CD4-positive, alpha-beta T cell (primary cell): ENCODE data around the gene ERBIN. TPM values are rescaled to one million over a fixed set of nuclear protein-coding genes. Genes with fewer than 3 reads are reported as not detected.

Source experiments
- ATAC-seq: fragments of 200-7000 bp; cut with Tn5 transposase; one replicate; pipeline ENCODE4 v1.10.0; 2022; ENCODE audit warnings: mild to moderate bottlenecking; ENCODE audit not compliant: poor library complexity
- CTCF ChIA-PET: fragments of 350-600 bp; sonication (Branson Sonifier 250); formaldehyde crosslinking; loops from one replicate; lab custom pipeline; 2021; ENCODE audit warnings: antibody characterized with exemption, inconsistent platforms; lab: Charles Lee
- POLR2A ChIA-PET: fragments of 350-600 bp; sonication (Branson Sonifier 250); formaldehyde crosslinking; loops from one replicate; lab custom pipeline; 2021; ENCODE audit warnings: antibody characterized with exemption, inconsistent platforms; lab: Charles Lee
- DNase-seq, 14 experiments: peaks; one replicate each; pipeline ENCODE4 v3.0.0-alpha.2; 2013 to 2020; ENCODE audit warnings: mixed read lengths in 2 of 14
- H3K27ac ChIP-seq, 2 donors: one replicate each; pipeline versions ENCODE4 v1.5.1 to v1.7.0; 2013; ENCODE audit warnings: low read length in 2 of 2, low read depth in 1 of 2, mild to moderate bottlenecking in 1 of 2
- H3K27me3 ChIP-seq, 2 experiments: 1 replicate in 1 of 2; 2 replicates in 1 of 2; pipeline versions ENCODE4 v1.6.1 to v1.7.0; 2013; ENCODE audit warnings: low read length in 2 of 2, control low read depth in 1 of 2, mild to moderate bottlenecking in 1 of 2, moderate library complexity in 1 of 2; ENCODE audit not compliant: insufficient read depth in 2 of 2, control insufficient read depth in 1 of 2
- H3K36me3 ChIP-seq: one replicate; pipeline ENCODE4 v1.6.1; 2013; ENCODE audit warnings: low read length, control low read depth; ENCODE audit not compliant: insufficient read depth
- H3K4me1 ChIP-seq: one replicate; pipeline ENCODE4 v1.6.1; 2013; ENCODE audit warnings: low read length, control low read depth; ENCODE audit not compliant: insufficient read depth
- H3K4me3 ChIP-seq: one replicate; pipeline ENCODE4 v1.5.1; 2013; ENCODE audit warnings: mild to moderate bottlenecking, low read length, moderate library complexity
- H3K9me3 ChIP-seq, 2 experiments: 1 replicate in 1 of 2; 2 replicates in 1 of 2; pipeline versions ENCODE4 v1.6.1 to v1.7.0; 2013; ENCODE audit warnings: low read length in 2 of 2, mild to moderate bottlenecking in 2 of 2, control low read depth in 1 of 2, moderate library complexity in 1 of 2; ENCODE audit not compliant: control insufficient read depth in 1 of 2, insufficient read depth in 1 of 2
- H3K27ac Mint-ChIP-seq: one replicate; pipeline ENCODE4 v1.8.0; 2020; ENCODE audit warnings: mixed read lengths
- H3K27me3 Mint-ChIP-seq: one replicate; pipeline ENCODE4 v1.8.0; 2021; ENCODE audit warnings: mixed read lengths
- H3K36me3 Mint-ChIP-seq: one replicate; pipeline ENCODE4 v1.8.0; 2021; ENCODE audit warnings: low read depth, mixed read lengths
- H3K4me1 Mint-ChIP-seq: one replicate; pipeline ENCODE4 v1.8.0; 2021; ENCODE audit warnings: low read depth, mixed read lengths
- H3K4me3 Mint-ChIP-seq: one replicate; pipeline ENCODE4 v1.8.0; 2020; ENCODE audit warnings: mild to moderate bottlenecking, mixed read lengths
- H3K9me3 Mint-ChIP-seq: one replicate; pipeline ENCODE4 v1.8.0; 2020; ENCODE audit warnings: mixed read lengths
- CTCF ChIP-seq: fragments of 200-600 bp; IDR thresholded peaks from one replicate; pipeline ENCODE4 v1.8.0; 2022; ENCODE audit warnings: antibody characterized with exemption, mild to moderate bottlenecking
- intact Hi-C, 2 experiments: fragments of 100-400 bp; cut with DNase I in 1 of 2; cut with micrococcal nuclease in 1 of 2; formaldehyde crosslinking; loops; one replicate each; pipeline versions ENCODE4 v1.15.1 to v1.9.0; 2023 to 2025; cut with DNase I, micrococcal nuclease
- total RNA-seq, 174 experiments: library from RNA in 2 of 174; stranded (reverse) in 2 of 174; gene quantifications; one replicate each; pipeline ENCODE4 v1.2.3 and lab custom pipeline; 2021 to 2026

Gene ERBIN
- total RNA-seq, 2 experiments from 2014 or later = 94.7 to 96.9 TPM

- Mint-ChIP-seq H3K4me3 (no peak overlapping the region), H3K9me3 (no peaks in the 10 kb centered on the region), H3K27ac (no peak overlapping the region), H3K27me3 (no peaks in the 10 kb centered on the region), H3K36me3 (peaks cover 65% of the 10 kb centered on the region), H3K4me1 (peaks cover 42% of the 10 kb centered on the region)
- H3K4me3 ChIP-seq = no peak overlapping the region
- H3K27me3 ChIP-seq = no peaks in the 10 kb centered on the region
- peaks cover 42% of the 10 kb centered on the region for H3K36me3 ChIP-seq
- DNase-seq (no peak), ATAC-seq (no peak)
- intact Hi-C loops = no loop called here
- no peaks in the 10 kb centered on the region for H3K4me1 ChIP-seq
- no peak for TF ChIP-seq CTCF
- CTCF ChIA-PET = no interaction called here
- H3K27ac ChIP-seq = no peak overlapping the region
- POLR2A ChIA-PET = interaction anchor here (0.7 kb wide), 1 partner anchor 84 kb away, joined by 3 read pairs; no protein-coding TSS in a partner anchor
- no peaks in the 10 kb centered on the region for H3K9me3 ChIP-seq
These were observed 66.3 kb downstream of the ERBIN start for GRCh38 chr5:65992630-65993029.

- ATAC-seq (no peak), DNase-seq (no peak)
- Histone ChIP-seq H3K9me3 (no peaks in the 10 kb centered on the region), H3K36me3 (peaks cover 51% of the 10 kb centered on the region), H3K4me1 (no peaks in the 10 kb centered on the region), H3K27ac (no peak overlapping the region), H3K27me3 (no peaks in the 10 kb centered on the region), H3K4me3 (no peak overlapping the region)
- Mint-ChIP-seq H3K27me3 (no peaks in the 10 kb centered on the region), H3K4me3 (no peak overlapping the region), H3K27ac (peak overlapping the region; percentile 63), H3K9me3 (no peaks in the 10 kb centered on the region), H3K4me1 (peaks cover 43% of the 10 kb centered on the region), H3K36me3 (peaks cover 71% of the 10 kb centered on the region)
- intact Hi-C loops = no loop called here
- TF ChIP-seq CTCF = no peak
- ChIA-PET POLR2A (no interaction called here), CTCF (no interaction called here)
These were observed 67.9 kb downstream of the ERBIN start for GRCh38 chr5:65994117-65994786.

DNA sequence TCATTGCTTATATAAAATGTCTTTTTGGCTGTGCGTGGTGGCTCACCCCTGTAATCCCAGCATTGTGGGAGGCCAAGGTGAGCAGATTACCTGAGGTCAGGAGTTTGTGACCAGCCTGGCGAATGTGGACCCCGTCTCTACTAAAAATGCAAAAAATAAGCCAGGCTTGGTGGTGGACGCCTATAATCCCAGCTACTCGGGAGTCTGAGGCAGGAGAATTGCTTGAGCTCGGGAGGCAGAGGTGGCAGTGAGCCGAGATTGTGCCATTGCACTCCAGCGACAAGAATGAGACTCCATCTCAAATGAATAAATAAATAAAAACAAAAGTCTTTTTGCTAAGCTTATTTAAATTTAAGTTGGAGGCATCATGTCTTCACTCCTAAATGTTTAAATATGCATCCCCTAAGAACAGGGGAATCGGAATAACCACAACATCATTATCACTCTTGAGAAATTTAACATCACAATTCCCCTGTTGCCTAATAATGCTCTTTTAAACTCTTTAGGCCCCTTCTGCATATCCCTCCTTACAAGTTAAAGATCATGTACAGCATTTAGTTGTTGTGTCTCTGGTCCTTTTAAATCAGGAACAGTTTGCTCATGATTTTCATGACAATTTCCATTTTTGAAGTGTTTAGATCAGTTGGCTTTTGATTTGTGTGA, 72.8 kb downstream of the ERBIN start:
- no peak for ATAC-seq
- intact Hi-C loops = loop anchor here in 1 of 2 experiments (5.0 kb wide), 1 partner anchor 47 kb away; no protein-coding TSS in a partner anchor
- Histone ChIP-seq H3K4me3 (no peak overlapping the region), H3K4me1 (peaks cover 1% of the 10 kb centered on the region), H3K9me3 (no peaks in the 10 kb centered on the region), H3K36me3 (peaks cover 42% of the 10 kb centered on the region), H3K27ac (no peak overlapping the region), H3K27me3 (no peaks in the 10 kb centered on the region)
- ChIA-PET POLR2A (interaction anchor here (1.0 to 2.1 kb wide), 2 partner anchors 9 to 73 kb away, joined by 4 to 7 read pairs; partner anchors contain the start of gene ERBIN), CTCF (no interaction called here)
- Mint-ChIP-seq H3K27me3 (no peaks in the 10 kb centered on the region), H3K9me3 (peaks cover 4% of the 10 kb centered on the region), H3K4me1 (peaks cover 73% of the 10 kb centered on the region), H3K36me3 (peaks cover 88% of the 10 kb centered on the region), H3K27ac (peak overlapping the region; percentile 28), H3K4me3 (no peak overlapping the region)
- TF ChIP-seq CTCF = no peak
- DNase-seq = no peak
